Common myeloid progenitor, CD34-positive (primary cell): ENCODE measurements around the gene LHX2.

Source experiments
- CTCF ChIA-PET: fragments of 350-600 bp; sonication (Branson Sonifier 250); formaldehyde crosslinking; loops from one replicate; lab custom pipeline; 2021; ENCODE audit warnings: antibody characterized with exemption; lab: Charles Lee
- POLR2A ChIA-PET: fragments of 350-600 bp; sonication (Branson Sonifier 250); formaldehyde crosslinking; loops from one replicate; lab custom pipeline; 2021; ENCODE audit warnings: antibody characterized with exemption; lab: Charles Lee
- DNase-seq, 3 donors: peaks; one replicate each; pipeline versions ENCODE4 v3.0.0 to v3.0.0-alpha.2; 2013
- H3K27ac ChIP-seq, 2 experiments: 1 replicate in 1 of 2; 2 replicates in 1 of 2; pipeline ENCODE4 v1.7.0; 2013; ENCODE audit warnings: inconsistent platforms in 2 of 2, low read length in 2 of 2, mild to moderate bottlenecking in 2 of 2, low read depth in 1 of 2, moderate library complexity in 1 of 2; ENCODE audit not compliant: severe bottlenecking in 2 of 2, insufficient read depth in 1 of 2, poor library complexity in 1 of 2
- H3K27me3 ChIP-seq, 5 experiments: replicated peaks in 2 of 5; 1 replicate in 3 of 5; 2 replicates in 2 of 5; pipeline versions ENCODE4 v1.6.1 to v1.7.0; 2013; ENCODE audit warnings: low read length in 4 of 5, mild to moderate bottlenecking in 2 of 5, moderate library complexity in 2 of 5, inconsistent platforms in 1 of 5; ENCODE audit not compliant: insufficient read depth in 5 of 5, control insufficient read depth in 4 of 5
- H3K36me3 ChIP-seq, 4 experiments: 1 replicate in 2 of 4; 2 replicates in 2 of 4; pipeline versions ENCODE4 v1.6.1 to v1.7.0; 2013; ENCODE audit warnings: low read length in 3 of 4, control low read depth in 1 of 4, mild to moderate bottlenecking in 1 of 4; ENCODE audit not compliant: control insufficient read depth in 4 of 4, insufficient read depth in 4 of 4
- H3K4me1 ChIP-seq, 4 experiments: 1 replicate in 3 of 4; 2 replicates in 1 of 4; pipeline versions ENCODE4 v1.6.1 to v1.7.1; 2013; ENCODE audit warnings: low read length in 3 of 4, mild to moderate bottlenecking in 3 of 4, control low read depth in 1 of 4, inconsistent platforms in 1 of 4, moderate library complexity in 1 of 4; ENCODE audit not compliant: control insufficient read depth in 4 of 4, insufficient read depth in 4 of 4; ENCODE audit errors: control extremely low read depth in 1 of 4
- H3K4me3 ChIP-seq, 7 experiments: 1 replicate in 4 of 7; 2 replicates in 3 of 7; pipeline versions ENCODE4 v1.5.1 to v1.7.0; 2013; ENCODE audit warnings: mild to moderate bottlenecking in 7 of 7, low read length in 6 of 7, moderate library complexity in 6 of 7, inconsistent platforms in 2 of 7, low read depth in 2 of 7, control low read depth in 1 of 7; ENCODE audit not compliant: insufficient read depth in 4 of 7, control insufficient read depth in 1 of 7; ENCODE audit errors: extremely low read depth in 1 of 7
- H3K9me3 ChIP-seq, 5 experiments: 1 replicate in 4 of 5; 2 replicates in 1 of 5; pipeline versions ENCODE4 v1.6.1 to v1.7.1; 2013; ENCODE audit warnings: low read length in 4 of 5, mild to moderate bottlenecking in 2 of 5, inconsistent platforms in 1 of 5, low read depth in 1 of 5, moderate library complexity in 1 of 5; ENCODE audit not compliant: control insufficient read depth in 4 of 5, insufficient read depth in 2 of 5; ENCODE audit errors: control extremely low read depth in 1 of 5
- WGBS: methylation state at CpG from one replicate; pipeline ENCODE4 v1.1.5; 2013; ENCODE audit not compliant: insufficient coverage; 5-methylcytosine and 5-hydroxymethylcytosine counted together

The LHX2 gene

GRCh38 chr9:124038790-124039633 lies 27.4 kb downstream of the LHX2 start:
- no peak for DNase-seq
- H3K27ac ChIP-seq, result no peak overlapping the region
- POLR2A ChIA-PET, result interaction anchor here (0.9 kb wide), 1 partner anchor 13 kb away, joined by 3 read pairs; no protein-coding TSS in a partner anchor
- H3K4me3 ChIP-seq, result no peak overlapping the region
- no peaks in the 10 kb centered on the region for H3K36me3 ChIP-seq
- H3K9me3 ChIP-seq, result no peaks in the 10 kb centered on the region
- H3K4me1 ChIP-seq, result peaks cover 0 to 11% (median 8%) of the 10 kb centered on the region in 4 experiments
- 86% methylated on average over 7 of the region's 9 CpGs for WGBS
- peaks cover 3 to 96% (median 40%) of the 10 kb centered on the region in 5 experiments for H3K27me3 ChIP-seq
- CTCF ChIA-PET, result interaction anchor here (0.7 to 6.4 kb wide), 12 partner anchors 9 to 569 kb away, joined by 3 to 56 read pairs (median 3); no protein-coding TSS in a partner anchor

GRCh38 chr9:124040186-124040931 lies 28.8 kb downstream of the LHX2 start:
- peaks cover 0 to 97% (median 39%) of the 10 kb centered on the region in 5 experiments for H3K27me3 ChIP-seq
- ChIA-PET POLR2A (no interaction called here), CTCF (interaction anchor here (0.6 to 6.4 kb wide), 17 partner anchors 8 to 641 kb away, joined by 3 to 56 read pairs (median 3); no protein-coding TSS in a partner anchor)
- H3K9me3 ChIP-seq, result no peaks in the 10 kb centered on the region
- H3K4me3 ChIP-seq, result peak overlapping the region in 2 of 7 experiments; percentile 32 to 34
- H3K4me1 ChIP-seq, result peaks cover 0 to 12% (median 9%) of the 10 kb centered on the region in 4 experiments
- peak in 1 of 3 donors; percentile 28 for DNase-seq
- H3K27ac ChIP-seq, result no peak overlapping the region
- no peaks in the 10 kb centered on the region for H3K36me3 ChIP-seq
- 34% methylated on average over 13 of the region's 21 CpGs for WGBS

- POLR2A ChIA-PET, result no interaction called here
Observed at GRCh38 chr9:124040935-124041816, 29.6 kb downstream of the LHX2 start.

GRCh38 chr9:124041817-124042116 lies 30.2 kb downstream of the LHX2 start:
- H3K27ac ChIP-seq, result no peak overlapping the region
- no peak for DNase-seq
- no peaks in the 10 kb centered on the region for H3K36me3 ChIP-seq
- POLR2A ChIA-PET, result no interaction called here
- no peaks in the 10 kb centered on the region for H3K9me3 ChIP-seq
- H3K4me1 ChIP-seq, result peaks cover 0 to 15% (median 10%) of the 10 kb centered on the region in 4 experiments
- no peak overlapping the region for H3K4me3 ChIP-seq
- CTCF ChIA-PET, result interaction anchor here (0.6 to 6.4 kb wide), 6 partner anchors 10 to 515 kb away, joined by 3 to 56 read pairs (median 4); no protein-coding TSS in a partner anchor
- H3K27me3 ChIP-seq, result peaks cover 0 to 99% (median 46%) of the 10 kb centered on the region in 5 experiments
- WGBS, result 40% methylated on average over 1 of the region's 4 CpGs

More at GRCh38 chr9:124040935-124041816, 29.6 kb downstream of the LHX2 start:
- WGBS, result 10% methylated on average over 49 of the region's 55 CpGs
- peaks cover 0 to 15% (median 10%) of the 10 kb centered on the region in 4 experiments for H3K4me1 ChIP-seq
- no peak overlapping the region for H3K27ac ChIP-seq
- peak overlapping the region in 3 of 7 experiments; percentile 32 to 57 (median 34) for H3K4me3 ChIP-seq
- CTCF ChIA-PET, result interaction anchor here (0.6 to 6.4 kb wide), 14 partner anchors 9 to 642 kb away, joined by 3 to 56 read pairs (median 4); no protein-coding TSS in a partner anchor
- no peaks in the 10 kb centered on the region for H3K36me3 ChIP-seq
- peaks cover 0 to 99% (median 42%) of the 10 kb centered on the region in 5 experiments for H3K27me3 ChIP-seq
- peak in 2 of 3 donors; percentile 33 to 45 for DNase-seq
- no peaks in the 10 kb centered on the region for H3K9me3 ChIP-seq

GRCh38 chr9:124042201-124042721 lies 30.7 kb downstream of the LHX2 start:
- WGBS, result 77% methylated on average over 5 of the region's 11 CpGs
- Histone ChIP-seq H3K36me3 (no peaks in the 10 kb centered on the region), H3K27ac (no peak overlapping the region), H3K27me3 (peaks cover 2 to 99% (median 51%) of the 10 kb centered on the region in 5 experiments), H3K4me3 (no peak overlapping the region), H3K9me3 (no peaks in the 10 kb centered on the region), H3K4me1 (peaks cover 0 to 15% (median 10%) of the 10 kb centered on the region in 4 experiments)
- POLR2A ChIA-PET, result no interaction called here
- no peak for DNase-seq
- CTCF ChIA-PET, result interaction anchor here (2.8 to 6.4 kb wide), 2 partner anchors 9 to 498 kb away, joined by 16 to 56 read pairs; no protein-coding TSS in a partner anchor

GRCh38 chr9:124044448-124044847 lies 32.9 kb downstream of the LHX2 start:
- CTCF ChIA-PET, result no interaction called here
- WGBS, result 100% methylated on average over 3 of the region's 5 CpGs
- no peak overlapping the region for H3K4me3 ChIP-seq

More at GRCh38 chr9:124044448-124044847, 32.9 kb downstream of the LHX2 start:
- POLR2A ChIA-PET, result no interaction called here
- Histone ChIP-seq H3K27me3 (peaks cover 5 to 96% (median 48%) of the 10 kb centered on the region in 5 experiments), H3K9me3 (no peaks in the 10 kb centered on the region), H3K27ac (no peak overlapping the region), H3K36me3 (no peaks in the 10 kb centered on the region), H3K4me1 (peaks cover 0 to 15% (median 10%) of the 10 kb centered on the region in 4 experiments)
- DNase-seq, result no peak
